CD8-positive, alpha-beta memory T cell (primary cell): ENCODE measurements around the gene TRIM14. TPM values are rescaled to one million over a fixed set of nuclear protein-coding genes. Genes with fewer than 3 reads are reported as not detected.
"Not testable (repeated sequence)": the region's sequence is repeated elsewhere in the genome, so short reads cannot be mapped to it uniquely, and the experiment has no call there.

Source experiments
- CTCF ChIA-PET: fragments of 350-600 bp; sonication (Branson Sonifier 250); formaldehyde crosslinking; loops from one replicate; lab custom pipeline; 2021; ENCODE audit warnings: antibody characterized with exemption; lab: Charles Lee
- POLR2A ChIA-PET: fragments of 350-600 bp; sonication (Branson Sonifier 250); formaldehyde crosslinking; loops from one replicate; lab custom pipeline; 2021; ENCODE audit warnings: antibody characterized with exemption; lab: Charles Lee
- DNase-seq, 5 donors: peaks; one replicate each; pipeline versions ENCODE4 v3.0.0 to v3.0.0-alpha.2; 2020 to 2022; ENCODE audit warnings: mixed read lengths in 1 of 5
- H3K27ac ChIP-seq: one replicate; pipeline ENCODE4 v1.7.0; 2013; ENCODE audit warnings: low read depth, mild to moderate bottlenecking, low read length, moderate library complexity
- H3K27me3 ChIP-seq: 2 replicates; pipeline ENCODE4 v1.7.0; 2013; ENCODE audit warnings: low read length, mild to moderate bottlenecking; ENCODE audit not compliant: insufficient read depth, poor library complexity, severe bottlenecking
- H3K36me3 ChIP-seq: 2 replicates; pipeline ENCODE4 v1.7.0; 2013; ENCODE audit warnings: mild to moderate bottlenecking, low read length, moderate library complexity; ENCODE audit not compliant: insufficient read depth
- H3K4me1 ChIP-seq: 2 replicates; pipeline ENCODE4 v1.7.0; 2013; ENCODE audit warnings: mild to moderate bottlenecking, low read length, moderate library complexity; ENCODE audit not compliant: insufficient read depth
- H3K4me3 ChIP-seq: 2 replicates; pipeline ENCODE4 v1.7.0; 2013; ENCODE audit warnings: mild to moderate bottlenecking, low read length
- H3K9me3 ChIP-seq: 2 replicates; pipeline ENCODE4 v1.7.0; 2013; ENCODE audit warnings: mild to moderate bottlenecking, low read length
- H3K27ac Mint-ChIP-seq, 8 donors: one replicate each; pipeline ENCODE4 v1.8.0; 2020 to 2021; ENCODE audit warnings: mixed read lengths in 8 of 8, mild to moderate bottlenecking in 6 of 8, inconsistent platforms in 3 of 8, moderate library complexity in 3 of 8
- H3K27me3 Mint-ChIP-seq, 2 donors: one replicate each; pipeline ENCODE4 v1.8.0; 2020 to 2021; ENCODE audit warnings: mixed read lengths in 2 of 2, mild to moderate bottlenecking in 1 of 2, moderate library complexity in 1 of 2
- H3K36me3 Mint-ChIP-seq, 3 donors: one replicate each; pipeline ENCODE4 v1.8.0; 2020 to 2021; ENCODE audit warnings: mixed read lengths in 3 of 3, inconsistent platforms in 1 of 3, mild to moderate bottlenecking in 1 of 3
- H3K4me1 Mint-ChIP-seq, 3 donors: one replicate each; pipeline ENCODE4 v1.8.0; 2020 to 2021; ENCODE audit warnings: mixed read lengths in 3 of 3, inconsistent platforms in 1 of 3, mild to moderate bottlenecking in 1 of 3
- H3K4me3 Mint-ChIP-seq, 7 donors: one replicate each; pipeline ENCODE4 v1.8.0; 2020 to 2021; ENCODE audit warnings: mixed read lengths in 7 of 7, mild to moderate bottlenecking in 6 of 7, moderate library complexity in 4 of 7, inconsistent platforms in 2 of 7
- H3K9me3 Mint-ChIP-seq, 5 donors: one replicate each; pipeline ENCODE4 v1.8.0; 2020 to 2022; ENCODE audit warnings: mixed read lengths in 5 of 5, mild to moderate bottlenecking in 3 of 5, moderate library complexity in 2 of 5, inconsistent platforms in 1 of 5
- polyA plus RNA-seq: library from polyadenylated mRNA; unstranded; fragments of 300-500 nt; fragmentation: Illumina TruSeq; gene quantifications from one replicate; pipeline ENCODE4 v1.2.3, GENCODE V29; 2021
- total RNA-seq, 2 experiments: library from RNA; stranded (reverse); gene quantifications; one replicate each; pipeline ENCODE4 v1.2.3, GENCODE V29; 2021

The TRIM14 gene
- total and polyA plus RNA-seq, 3 experiments from 2014 or later: 46.2 to 92.5 (median 52.1) TPM

GRCh38 chr9:98081477-98082219 is 37.4 kb downstream of the TRIM14 start:
- no peak for DNase-seq
- ChIA-PET CTCF (interaction anchor here (0.7 to 2.6 kb wide), 4 partner anchors 8 to 182 kb away, joined by 3 to 6 read pairs (median 3); no protein-coding TSS in a partner anchor), POLR2A (no interaction called here)
- H3K9me3 Mint-ChIP-seq: no peaks in the 10 kb centered on the region
- Histone ChIP-seq H3K9me3 (no peaks in the 10 kb centered on the region), H3K4me1 (peaks cover 22% of the 10 kb centered on the region), H3K27ac (no peak overlapping the region), H3K36me3 (peaks cover 30% of the 10 kb centered on the region), H3K4me3 (no peak overlapping the region), H3K27me3 (no peaks in the 10 kb centered on the region)
- peaks cover 8 to 84% (median 13%) of the 10 kb centered on the region in 3 donors for H3K36me3 Mint-ChIP-seq
- H3K27me3 Mint-ChIP-seq: no peaks in the 10 kb centered on the region
- H3K4me3 Mint-ChIP-seq: no peak overlapping the region
- H3K4me1 Mint-ChIP-seq: peaks cover 22 to 52% (median 50%) of the 10 kb centered on the region in 3 donors
- H3K27ac Mint-ChIP-seq: peak overlapping the region; percentile 54 to 90 (median 74)

GRCh38 chr9:98080780-98081179 is 38.2 kb downstream of the TRIM14 start:
- Mint-ChIP-seq H3K27me3 (no peaks in the 10 kb centered on the region), H3K4me1 (peaks cover 24 to 54% (median 52%) of the 10 kb centered on the region in 3 donors), H3K9me3 (no peaks in the 10 kb centered on the region), H3K36me3 (peaks cover 4 to 75% (median 8%) of the 10 kb centered on the region in 3 donors), H3K4me3 (no peak overlapping the region), H3K27ac (peak overlapping the region in 7 of 8 donors; percentile 24 to 86 (median 54))
- H3K27me3 ChIP-seq: no peaks in the 10 kb centered on the region
- peaks cover 30% of the 10 kb centered on the region for H3K4me1 ChIP-seq
- H3K4me3 ChIP-seq: no peak overlapping the region
- no peak for DNase-seq
- CTCF ChIA-PET: interaction anchor here (0.9 to 2.6 kb wide), 2 partner anchors 37 to 183 kb away, joined by 3 to 6 read pairs; no protein-coding TSS in a partner anchor
- H3K9me3 ChIP-seq: no peaks in the 10 kb centered on the region
- no peak overlapping the region for H3K27ac ChIP-seq
- H3K36me3 ChIP-seq: peaks cover 30% of the 10 kb centered on the region
- POLR2A ChIA-PET: no interaction called here

GRCh38 chr9:98080326-98080725 is 38.7 kb downstream of the TRIM14 start:
- no peaks in the 10 kb centered on the region for H3K9me3 Mint-ChIP-seq
- H3K9me3 ChIP-seq: no peaks in the 10 kb centered on the region
- no peaks in the 10 kb centered on the region for H3K27me3 ChIP-seq
- ChIA-PET POLR2A (no interaction called here), CTCF (interaction anchor here (0.9 to 2.6 kb wide), 2 partner anchors 38 to 183 kb away, joined by 3 to 6 read pairs; no protein-coding TSS in a partner anchor)
- H3K4me1 Mint-ChIP-seq: peaks cover 27 to 54% (median 52%) of the 10 kb centered on the region in 3 donors
- peak overlapping the region in 4 of 8 donors; percentile 19 to 54 (median 32) for H3K27ac Mint-ChIP-seq
- no peak overlapping the region for H3K4me3 Mint-ChIP-seq
- no peaks in the 10 kb centered on the region for H3K27me3 Mint-ChIP-seq
- H3K36me3 ChIP-seq: peaks cover 30% of the 10 kb centered on the region
- no peak for DNase-seq
- no peak overlapping the region for H3K4me3 ChIP-seq
- peaks cover 4 to 71% (median 8%) of the 10 kb centered on the region in 3 donors for H3K36me3 Mint-ChIP-seq
- H3K27ac ChIP-seq: no peak overlapping the region
- peaks cover 34% of the 10 kb centered on the region for H3K4me1 ChIP-seq

GRCh38 chr9:98078895-98079294 is 40.1 kb downstream of the TRIM14 start:
- no peak for DNase-seq
- peaks cover 49% of the 10 kb centered on the region for H3K4me1 ChIP-seq
- H3K4me3 ChIP-seq: no peak overlapping the region
- Mint-ChIP-seq H3K4me1 (peaks cover 36 to 60% (median 57%) of the 10 kb centered on the region in 3 donors), H3K4me3 (no peak overlapping the region), H3K9me3 (no peaks in the 10 kb centered on the region), H3K36me3 (peaks cover 4 to 56% (median 8%) of the 10 kb centered on the region in 3 donors), H3K27ac (peak overlapping the region in 6 of 8 donors; percentile 48 to 89 (median 81)), H3K27me3 (no peaks in the 10 kb centered on the region)
- no peaks in the 10 kb centered on the region for H3K27me3 ChIP-seq
- peaks cover 30% of the 10 kb centered on the region for H3K36me3 ChIP-seq
- ChIA-PET CTCF (interaction anchor here (0.7 to 2.6 kb wide), 4 partner anchors 10 to 185 kb away, joined by 3 to 6 read pairs (median 4); no protein-coding TSS in a partner anchor), POLR2A (interaction anchor here (0.8 kb wide), 1 partner anchor 974 kb away, joined by 3 read pairs; no protein-coding TSS in a partner anchor)
- H3K9me3 ChIP-seq: no peaks in the 10 kb centered on the region
- no peak overlapping the region for H3K27ac ChIP-seq

- POLR2A ChIA-PET: interaction anchor here (1.8 kb wide), 1 partner anchor 180 kb away, joined by 4 read pairs; no protein-coding TSS in a partner anchor
- not testable (repeated sequence) for H3K9me3 Mint-ChIP-seq, H3K27me3 ChIP-seq, H3K4me3 ChIP-seq, H3K4me3 Mint-ChIP-seq, DNase-seq, H3K27me3 Mint-ChIP-seq, H3K9me3 ChIP-seq, H3K27ac ChIP-seq
- Mint-ChIP-seq H3K4me1 (peaks cover 27 to 37% (median 37%) of the 10 kb centered on the region in 3 donors), H3K36me3 (peaks cover 2 to 32% (median 4%) of the 10 kb centered on the region in 3 donors), H3K27ac (peak overlapping the region; percentile 83 to 99 (median 92))
- Histone ChIP-seq H3K36me3 (peaks cover 11% of the 10 kb centered on the region), H3K4me1 (peaks cover 35% of the 10 kb centered on the region)
- CTCF ChIA-PET: interaction anchor here (0.9 to 6.5 kb wide), 6 partner anchors 31 to 188 kb away, joined by 3 to 39 read pairs (median 3); partner anchors contain the start of gene TRMO
These were observed 42.5 kb downstream of the TRIM14 start for GRCh38 chr9:98076514-98076890.

GRCh38 chr9:98075332-98075805 is 43.7 kb downstream of the TRIM14 start:
- Histone ChIP-seq H3K27me3 (no peaks in the 10 kb centered on the region), H3K9me3 (no peaks in the 10 kb centered on the region), H3K4me1 (peaks cover 33% of the 10 kb centered on the region), H3K27ac (no peak overlapping the region), H3K4me3 (no peak overlapping the region), H3K36me3 (peaks cover 6% of the 10 kb centered on the region)
- Mint-ChIP-seq H3K27ac (peak overlapping the region; percentile 83 to 99 (median 92)), H3K4me3 (peak overlapping the region in 6 of 7 donors; percentile 4 to 70 (median 40)), H3K36me3 (peaks cover 4 to 26% (median 6%) of the 10 kb centered on the region in 3 donors), H3K9me3 (no peaks in the 10 kb centered on the region), H3K4me1 (peaks cover 26 to 36% (median 30%) of the 10 kb centered on the region in 3 donors), H3K27me3 (no peaks in the 10 kb centered on the region)
- ChIA-PET POLR2A (interaction anchor here (1.0 to 1.6 kb wide), 3 partner anchors 27 to 180 kb away, joined by 3 to 6 read pairs (median 4); partner anchors contain the start of genes TBC1D2 and TRIM14), CTCF (interaction anchor here (0.8 to 6.5 kb wide), 14 partner anchors 9 to 189 kb away, joined by 3 to 39 read pairs (median 7); partner anchors contain the start of genes NANS, TBC1D2 and TRIM14)
- DNase-seq: no peak

- POLR2A ChIA-PET: interaction anchor here (1.0 to 1.6 kb wide), 3 partner anchors 28 to 181 kb away, joined by 3 to 6 read pairs (median 4); partner anchors contain the start of genes TBC1D2 and TRIM14
- H3K27ac ChIP-seq: no peak overlapping the region
These were observed 44.7 kb downstream of the TRIM14 start for GRCh38 chr9:98074115-98074990.

More at GRCh38 chr9:98074115-98074990, 44.7 kb downstream of the TRIM14 start:
- Histone ChIP-seq H3K9me3 (no peaks in the 10 kb centered on the region), H3K36me3 (peaks cover 4% of the 10 kb centered on the region), H3K4me1 (peaks cover 33% of the 10 kb centered on the region), H3K4me3 (no peak overlapping the region), H3K27me3 (no peaks in the 10 kb centered on the region)
- H3K27me3 Mint-ChIP-seq: no peaks in the 10 kb centered on the region
- H3K4me3 Mint-ChIP-seq: peak overlapping the region in 6 of 7 donors; percentile 54 to 79 (median 65)
- no peaks in the 10 kb centered on the region for H3K9me3 Mint-ChIP-seq
- peaks cover 26 to 36% (median 30%) of the 10 kb centered on the region in 3 donors for H3K4me1 Mint-ChIP-seq
- CTCF ChIA-PET: interaction anchor here (0.7 to 6.5 kb wide), 30 partner anchors 9 to 190 kb away, joined by 3 to 39 read pairs (median 5); partner anchors contain the start of genes NANS, TBC1D2 and TRIM14
- peak; percentile 51 to 80 (median 60) for DNase-seq
- H3K27ac Mint-ChIP-seq: peak overlapping the region; percentile 79 to 99 (median 92)
- peaks cover 4 to 19% (median 6%) of the 10 kb centered on the region in 3 donors for H3K36me3 Mint-ChIP-seq
